NCI-H1048 (cell line): ENCODE measurements around the gene MGAM2.

Experiments used
- DNase-seq: peaks from one replicate; lab custom pipeline; 2025; lab: John Stamatoyannopoulos, UW

The MGAM2 gene

GRCh38 chr7:142176901-142177300, 65.4 kb downstream of the MGAM2 start:
- DNase-seq, result no peak

GRCh38 chr7:142177869-142178268, 66.4 kb downstream of the MGAM2 start:
- no peak for DNase-seq

DNA sequence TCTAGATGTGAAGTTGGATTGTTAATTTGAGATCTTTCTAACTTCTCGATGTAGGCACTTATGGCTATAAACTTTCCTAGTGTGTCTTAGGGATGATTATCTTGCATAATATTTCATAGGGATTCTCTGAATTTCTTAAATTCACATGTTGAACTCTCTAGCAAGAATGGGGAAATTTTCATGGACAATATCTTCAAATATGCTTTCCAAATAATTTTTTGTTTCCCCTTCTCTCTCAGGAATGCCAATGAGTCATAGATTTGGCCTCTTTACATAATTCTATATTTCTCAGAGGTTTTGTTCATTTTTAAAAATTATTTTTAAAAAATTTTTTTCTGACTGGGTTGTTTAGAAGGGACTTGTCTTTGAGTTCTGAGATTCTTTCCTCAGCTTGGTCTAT, 68.9 kb downstream of the MGAM2 start:
- no peak for DNase-seq

DNA sequence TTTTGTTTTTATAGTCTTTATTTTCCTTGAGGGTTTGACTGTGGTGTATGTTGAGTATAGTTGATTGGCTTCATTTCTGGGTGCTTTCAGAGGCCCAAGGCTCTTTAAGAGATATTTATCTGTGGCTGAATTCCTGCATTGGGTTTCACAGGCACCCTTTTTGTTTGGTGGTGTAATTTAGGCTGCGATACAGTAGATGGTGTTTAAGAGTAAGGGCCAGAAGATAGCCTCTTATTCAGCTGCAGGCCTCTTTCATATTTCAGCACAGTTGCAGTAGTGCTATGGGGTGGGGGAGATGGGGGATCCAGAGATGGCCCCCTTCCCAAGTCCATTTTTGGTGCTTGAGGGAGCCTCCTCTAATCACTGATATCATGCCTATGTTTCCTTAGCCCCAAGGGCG, 69.7 kb downstream of the MGAM2 start:
- no peak for DNase-seq

DNA sequence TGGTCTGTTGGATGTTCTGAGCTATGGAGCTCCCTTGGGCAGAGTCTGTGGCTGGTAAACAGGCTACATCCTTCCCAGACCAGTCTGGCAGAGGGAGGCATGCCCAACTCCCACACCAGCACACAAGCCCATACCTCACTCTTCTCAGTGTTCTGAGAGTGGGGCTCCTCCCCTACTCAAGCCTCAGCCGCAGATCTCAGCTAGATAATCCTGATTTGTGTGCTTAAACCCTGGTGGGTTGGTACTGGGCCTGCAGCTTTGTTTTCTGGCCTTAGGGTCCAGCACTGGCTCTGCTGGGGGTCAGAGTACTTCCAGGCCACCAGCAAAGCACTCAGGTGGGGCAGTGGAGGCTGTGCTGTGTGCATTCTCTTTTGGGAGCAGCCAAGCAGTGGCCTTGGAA, 70.4 kb downstream of the MGAM2 start:
- no peak for DNase-seq

DNA sequence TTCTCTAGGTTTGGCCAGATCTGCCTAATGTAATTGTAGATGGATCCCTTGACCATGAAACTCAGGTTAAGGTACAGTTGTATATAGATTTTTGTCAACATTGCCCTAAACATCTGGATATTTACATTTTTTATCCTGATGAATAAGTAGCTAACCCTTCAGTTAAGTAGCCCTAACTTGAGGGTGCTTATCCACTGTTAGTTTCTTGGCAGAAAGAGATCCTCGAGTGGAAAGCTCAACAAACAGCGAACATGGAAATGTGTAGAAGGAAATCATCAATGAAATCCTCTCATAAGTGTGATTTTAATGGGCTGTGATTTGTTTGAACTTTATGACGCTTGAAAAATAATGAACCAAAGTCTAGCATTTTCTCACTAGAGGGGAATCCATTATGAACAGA, 73.6 kb downstream of the MGAM2 start:
- DNase-seq, result no peak

GRCh38 chr7:142185801-142186200, 74.3 kb downstream of the MGAM2 start:
- DNase-seq, result no peak

GRCh38 chr7:142188154-142188553, 76.6 kb downstream of the MGAM2 start:
- no peak for DNase-seq

DNA sequence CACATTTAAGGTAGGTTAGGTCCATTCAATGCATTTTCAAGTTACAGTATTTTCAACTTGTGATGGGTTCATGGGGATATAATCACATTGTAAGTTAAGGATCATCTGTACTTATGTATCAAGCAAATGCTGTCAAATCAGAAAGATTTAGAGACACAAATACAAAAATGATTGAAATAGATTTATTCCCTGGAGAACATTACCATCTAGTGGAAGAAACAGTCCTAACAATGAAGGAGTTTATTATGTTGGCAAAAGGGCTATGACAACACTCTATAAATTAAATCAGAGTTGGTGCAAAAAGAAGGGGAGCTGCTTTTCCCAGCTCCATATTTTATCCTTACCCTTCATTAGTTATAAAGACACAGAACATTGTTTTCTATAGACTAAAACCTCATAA, 77.3 kb downstream of the MGAM2 start:
- no peak for DNase-seq

GRCh38 chr7:142194201-142194600, 82.7 kb downstream of the MGAM2 start:
- no peak for DNase-seq

- DNase-seq, result no peak
Observed at GRCh38 chr7:142196066-142196840, 84.7 kb downstream of the MGAM2 start.

- DNase-seq, result no peak
Observed at GRCh38 chr7:142200206-142200605, 88.7 kb downstream of the MGAM2 start.

GRCh38 chr7:142228537-142229104, 117.1 kb downstream of the MGAM2 start:
- DNase-seq, result no peak

DNA sequence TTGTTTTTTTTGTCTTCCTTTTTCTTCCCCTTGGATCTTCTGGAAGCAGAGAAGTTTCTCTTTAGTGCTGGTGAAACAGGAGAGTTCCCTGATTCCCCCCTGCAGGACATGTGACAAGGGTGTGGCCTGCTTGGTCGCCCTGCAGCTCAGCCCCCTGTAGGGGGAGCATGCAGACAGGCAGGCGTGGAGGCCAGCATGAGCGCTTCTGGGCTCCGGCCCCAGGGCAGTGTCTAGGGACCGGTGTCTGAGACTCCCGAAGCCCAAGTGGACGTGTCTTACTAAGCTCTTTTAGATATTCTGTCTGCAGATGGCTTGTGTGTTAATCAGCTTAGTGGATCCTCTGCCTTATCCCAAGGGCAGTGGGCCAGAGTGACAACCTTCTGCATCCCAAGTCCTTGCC, 120.2 kb downstream of the MGAM2 start:
- DNase-seq, result no peak

DNA sequence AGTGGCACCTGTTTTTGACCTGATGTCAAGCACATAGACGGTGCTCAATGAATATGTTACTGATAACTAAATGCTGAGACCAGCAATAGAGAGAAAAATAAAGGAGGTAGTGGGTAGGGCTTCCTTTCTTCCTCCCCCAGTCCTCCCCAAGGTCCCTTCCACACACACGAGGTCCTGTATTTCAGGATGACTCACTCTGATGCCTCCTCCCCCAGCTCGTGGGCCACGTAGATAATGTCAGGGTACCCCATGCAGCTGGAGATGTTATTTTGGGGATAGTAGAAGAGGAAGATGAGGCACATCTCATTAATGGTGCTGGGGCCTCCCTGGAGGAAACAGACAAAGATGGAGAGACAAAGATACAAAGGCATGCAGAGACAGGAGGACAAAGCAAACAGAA, 129.0 kb downstream of the MGAM2 start:
- DNase-seq, result no peak

DNA sequence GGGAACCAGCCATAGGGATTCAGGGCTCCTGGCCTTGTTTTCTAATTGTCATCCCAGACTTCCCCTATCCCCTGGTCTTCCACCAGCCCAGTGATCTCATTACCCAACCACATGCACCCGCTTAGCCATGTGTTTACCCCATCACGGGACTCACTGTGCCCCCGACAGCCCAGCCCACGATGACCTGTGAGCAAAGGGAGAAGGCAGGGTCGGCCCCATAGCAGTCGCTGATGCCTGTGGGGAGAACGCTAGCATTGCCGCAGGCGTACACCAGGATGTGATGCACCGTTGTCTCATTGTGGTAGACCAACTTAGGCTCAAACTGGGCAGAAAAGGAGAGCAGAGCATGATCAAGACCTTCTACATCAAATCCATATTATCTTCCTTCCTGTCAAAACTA, 132.3 kb downstream of the MGAM2 start:
- no peak for DNase-seq

- DNase-seq, result no peak
Observed at GRCh38 chr7:142248166-142249160, 136.9 kb downstream of the MGAM2 start.

- DNase-seq, result no peak
Observed at GRCh38 chr7:142249918-142250317, 138.4 kb downstream of the MGAM2 start.

- no peak for DNase-seq
Observed at GRCh38 chr7:142250705-142251104, 139.2 kb downstream of the MGAM2 start.

DNA sequence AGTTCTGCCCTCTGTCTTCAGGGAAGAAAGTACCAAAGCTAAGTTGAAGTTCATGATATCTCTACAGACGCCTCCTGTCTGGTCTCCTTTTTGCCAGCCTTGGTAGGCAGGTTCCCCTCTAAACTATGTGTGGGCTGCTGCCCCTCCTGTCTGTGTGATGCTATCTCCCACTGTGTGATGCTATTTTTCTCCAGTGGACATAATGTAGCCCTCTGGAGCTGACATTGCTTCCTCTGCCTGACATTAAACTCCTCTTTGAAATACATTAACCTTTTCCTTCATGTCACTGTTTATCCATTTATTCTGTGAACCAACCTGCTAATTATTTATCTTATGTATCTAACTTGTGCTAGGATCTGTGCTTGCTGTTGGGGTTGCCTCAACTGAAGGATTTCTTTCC, 146.4 kb downstream of the MGAM2 start, which contains the start of gene PRSS58:
TSS of gene PRSS58 (minus strand) at position 101 of the 400 bp plus-strand sequence. CDS start 351 bp downstream, outside the sequence.
- DNase-seq, result no peak

GRCh38 chr7:142263598-142264380, 152.3 kb downstream of the MGAM2 start:
- no peak for DNase-seq
